Subcutaneous adipose tissue (tissue), 4 donors: ENCODE measurements around the gene C11orf58. TPM values are rescaled to one million over a fixed set of nuclear protein-coding genes. Genes with fewer than 3 reads are reported as not detected.

Experiments
- total RNA-seq, 4 donors: library from RNA; depleted of rRNA; stranded (reverse); fragments of >200 nt; gene quantifications; one replicate each; pipeline ENCODE4 v1.1.0, GENCODE V29; 2016
- TF ChIP-seq, protein P1 (sequence below): fragments of 450-650 bp; IDR thresholded peaks from one replicate; pipeline ENCODE4 v1.5.1; 2016; ENCODE audit warnings: low read depth, mild to moderate bottlenecking, control low read depth, antibody characterized with exemption, moderate library complexity

The C11orf58 gene
- total RNA-seq, 4 donors from 2014 or later: 163 to 202 (median 187) TPM

DNA sequence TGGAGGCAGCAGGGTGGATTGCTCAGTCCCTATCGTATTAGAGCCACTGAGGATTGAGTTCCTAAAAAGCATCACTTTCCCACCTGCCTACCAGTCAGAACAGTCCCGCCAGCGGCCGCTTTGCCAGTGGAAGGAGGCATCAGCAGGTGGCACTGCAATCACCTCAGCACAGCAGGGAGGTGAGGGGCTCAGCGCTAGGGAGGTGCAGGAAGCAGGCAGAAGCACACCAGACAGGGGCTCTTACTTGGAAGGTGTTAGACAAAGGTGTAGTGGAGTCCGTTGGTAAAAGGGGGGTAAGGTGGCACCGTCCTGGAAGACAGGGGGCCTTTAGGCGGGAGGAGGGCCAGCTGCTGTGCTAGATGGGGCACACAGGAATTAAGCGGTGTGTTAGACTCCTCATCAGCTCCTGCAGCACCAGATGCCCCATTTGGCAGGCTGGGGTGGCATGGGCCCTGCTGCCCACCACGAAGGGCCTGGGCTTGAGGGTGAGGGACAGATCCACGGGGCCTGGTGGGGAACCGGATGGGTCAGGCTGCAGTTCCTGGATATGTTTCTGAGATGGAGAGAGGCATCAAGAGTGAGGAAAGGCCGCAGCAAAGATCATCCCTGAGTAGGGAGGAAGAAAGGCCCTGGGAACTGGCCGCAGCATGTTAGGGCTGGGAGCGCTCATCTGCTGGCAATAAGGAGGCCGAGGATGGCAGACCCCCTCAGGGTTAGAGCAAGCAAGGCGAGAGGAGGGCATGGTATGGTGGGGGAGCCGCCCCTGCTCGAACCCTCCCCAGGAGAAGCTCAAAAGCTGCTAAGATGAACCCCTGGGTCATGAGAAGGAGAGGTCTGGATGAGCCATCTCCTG lies 42.5 kb downstream of the C11orf58 start:
- TF ChIP-seq, protein P1, sequence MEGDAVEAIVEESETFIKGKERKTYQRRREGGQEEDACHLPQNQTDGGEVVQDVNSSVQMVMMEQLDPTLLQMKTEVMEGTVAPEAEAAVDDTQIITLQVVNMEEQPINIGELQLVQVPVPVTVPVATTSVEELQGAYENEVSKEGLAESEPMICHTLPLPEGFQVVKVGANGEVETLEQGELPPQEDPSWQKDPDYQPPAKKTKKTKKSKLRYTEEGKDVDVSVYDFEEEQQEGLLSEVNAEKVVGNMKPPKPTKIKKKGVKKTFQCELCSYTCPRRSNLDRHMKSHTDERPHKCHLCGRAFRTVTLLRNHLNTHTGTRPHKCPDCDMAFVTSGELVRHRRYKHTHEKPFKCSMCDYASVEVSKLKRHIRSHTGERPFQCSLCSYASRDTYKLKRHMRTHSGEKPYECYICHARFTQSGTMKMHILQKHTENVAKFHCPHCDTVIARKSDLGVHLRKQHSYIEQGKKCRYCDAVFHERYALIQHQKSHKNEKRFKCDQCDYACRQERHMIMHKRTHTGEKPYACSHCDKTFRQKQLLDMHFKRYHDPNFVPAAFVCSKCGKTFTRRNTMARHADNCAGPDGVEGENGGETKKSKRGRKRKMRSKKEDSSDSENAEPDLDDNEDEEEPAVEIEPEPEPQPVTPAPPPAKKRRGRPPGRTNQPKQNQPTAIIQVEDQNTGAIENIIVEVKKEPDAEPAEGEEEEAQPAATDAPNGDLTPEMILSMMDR: no peak

DNA sequence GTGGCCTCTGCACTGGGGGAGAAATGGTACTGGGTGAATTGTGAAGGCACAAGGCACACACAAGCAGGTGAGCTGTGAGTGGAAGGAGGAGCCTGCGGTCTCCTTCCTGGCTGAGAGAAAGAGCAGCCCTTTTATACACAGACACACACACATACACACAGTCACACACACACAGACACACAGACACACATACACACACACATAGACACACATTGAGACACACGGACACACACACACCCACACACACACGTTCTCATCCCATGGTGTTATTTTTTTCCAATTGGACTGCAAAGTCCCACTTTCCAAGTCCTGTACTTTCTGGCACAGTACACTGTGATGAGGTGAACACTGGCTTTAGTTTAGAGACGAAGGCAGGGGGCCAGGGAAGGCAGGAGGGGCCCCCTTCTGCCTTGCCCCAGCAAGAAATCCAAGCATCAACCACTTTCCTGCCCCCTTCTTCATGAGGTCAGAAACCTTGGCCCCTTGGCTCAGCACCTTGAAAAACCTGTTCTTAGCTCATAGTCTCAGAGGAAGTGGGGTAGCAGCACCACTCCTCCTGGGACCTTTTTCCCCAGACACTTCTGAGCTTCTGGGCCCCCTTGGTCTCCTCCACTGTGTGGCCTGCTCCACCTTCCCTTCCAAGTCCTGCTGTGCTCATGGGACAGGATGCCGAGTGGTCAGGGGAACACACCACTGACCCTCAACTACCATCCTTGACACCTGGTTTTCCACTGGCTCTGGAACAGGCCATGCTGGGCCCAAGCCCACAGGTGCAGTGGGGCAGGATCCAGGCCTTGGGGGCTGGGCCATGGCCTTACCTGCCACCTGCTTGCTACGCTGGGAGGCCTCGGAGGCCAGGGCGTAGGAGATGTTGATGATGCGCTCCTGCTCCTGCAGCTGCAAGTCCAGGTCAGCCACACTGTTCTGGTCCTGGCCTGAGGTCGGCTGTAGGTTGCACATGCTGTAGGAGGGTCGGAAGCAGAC lies 43.8 kb downstream of the C11orf58 start:
- TF ChIP-seq, protein P1: no peak

DNA sequence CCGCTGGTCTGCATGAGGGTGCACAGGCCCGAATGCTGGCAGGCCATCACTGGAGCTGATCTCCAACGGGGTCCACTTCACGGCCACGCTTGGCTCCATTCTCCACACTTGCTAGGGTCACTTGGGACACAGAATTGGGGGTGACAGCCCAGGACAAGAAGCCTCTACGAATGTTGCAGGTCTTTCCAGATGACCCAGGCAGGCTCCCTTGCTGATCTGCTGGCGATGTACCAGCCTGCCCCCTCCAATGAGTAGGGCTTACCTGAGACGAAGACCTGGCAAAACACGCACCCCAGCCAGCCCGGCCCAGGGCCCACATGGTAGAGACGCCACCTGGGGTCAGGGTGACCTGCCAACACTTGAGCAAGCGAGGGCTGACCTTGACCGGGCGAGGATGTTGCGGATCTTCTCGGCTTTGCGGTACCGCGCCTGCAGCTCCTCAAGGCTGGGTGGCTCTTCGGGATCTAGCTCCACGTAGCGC lies 44.9 kb downstream of the C11orf58 start:
- TF ChIP-seq, protein P1: no peak

DNA sequence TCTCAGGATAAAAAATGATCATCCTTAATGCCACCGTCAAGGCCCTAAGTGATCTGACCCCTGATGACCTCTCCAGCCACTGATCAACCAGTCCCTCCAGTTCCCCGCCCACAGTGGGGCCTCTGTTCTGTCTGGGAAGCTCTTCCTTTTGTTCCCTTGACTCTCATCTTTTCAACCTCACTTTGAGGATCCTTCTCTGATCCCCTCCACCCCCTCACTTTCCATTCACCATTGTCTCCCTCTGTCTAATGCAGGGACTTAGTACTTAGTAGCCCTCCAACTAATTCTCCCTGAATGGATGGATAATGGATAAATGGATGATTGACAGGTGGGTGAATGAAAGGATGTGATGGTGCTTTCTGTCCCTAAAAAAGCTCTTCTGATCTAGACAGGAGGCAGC lies 45.6 kb downstream of the C11orf58 start:
- TF ChIP-seq, protein P1: no peak

DNA sequence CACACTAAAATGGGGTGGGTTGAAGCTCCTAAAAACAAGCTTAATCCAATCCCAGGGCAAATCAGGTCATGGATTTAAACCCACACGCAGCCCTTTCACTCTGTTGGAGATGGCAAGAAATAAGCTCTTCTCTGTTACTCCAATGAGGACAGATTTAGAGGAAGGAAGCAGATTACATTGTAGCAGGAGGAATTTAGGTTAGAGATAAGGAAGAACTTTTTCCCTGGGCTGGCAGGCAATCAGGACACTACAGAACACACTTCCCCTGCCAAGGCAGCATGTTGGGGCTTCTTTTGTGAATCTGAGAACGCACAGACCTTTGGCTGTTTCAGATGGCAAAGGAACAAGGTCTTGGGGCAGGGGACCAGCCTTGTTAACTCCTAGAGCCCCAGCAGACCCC lies 46.2 kb downstream of the C11orf58 start:
- TF ChIP-seq, protein P1: no peak

DNA sequence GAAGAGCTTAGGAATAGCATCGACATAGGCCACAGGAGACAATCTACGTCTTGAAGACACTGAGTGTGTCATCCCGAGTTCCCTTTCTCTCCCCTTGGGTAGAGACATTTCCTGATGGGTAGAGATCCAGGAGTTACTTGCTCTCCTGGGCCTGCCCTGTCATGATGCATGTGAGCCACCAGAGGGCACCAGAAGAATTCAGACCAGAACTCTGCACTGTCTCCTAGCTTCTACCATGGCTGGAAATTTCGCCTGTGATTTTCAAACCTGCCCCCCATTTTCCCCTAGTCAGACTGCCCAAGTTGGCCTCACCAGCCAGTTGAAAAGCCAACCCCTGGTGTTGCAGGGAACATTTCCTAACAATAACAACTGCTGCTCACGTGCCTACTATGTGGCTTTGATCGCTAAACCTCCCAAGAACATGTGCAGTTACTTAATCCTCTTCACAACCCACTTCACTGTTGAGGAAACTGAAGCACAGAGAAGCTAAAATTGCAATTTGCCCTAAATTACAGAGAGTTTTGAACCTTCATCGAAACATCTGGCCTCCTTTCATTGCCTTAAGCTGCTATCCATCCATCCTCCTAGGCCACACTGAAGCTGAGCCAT lies 47.2 kb downstream of the C11orf58 start:
- TF ChIP-seq, protein P1: no peak

DNA sequence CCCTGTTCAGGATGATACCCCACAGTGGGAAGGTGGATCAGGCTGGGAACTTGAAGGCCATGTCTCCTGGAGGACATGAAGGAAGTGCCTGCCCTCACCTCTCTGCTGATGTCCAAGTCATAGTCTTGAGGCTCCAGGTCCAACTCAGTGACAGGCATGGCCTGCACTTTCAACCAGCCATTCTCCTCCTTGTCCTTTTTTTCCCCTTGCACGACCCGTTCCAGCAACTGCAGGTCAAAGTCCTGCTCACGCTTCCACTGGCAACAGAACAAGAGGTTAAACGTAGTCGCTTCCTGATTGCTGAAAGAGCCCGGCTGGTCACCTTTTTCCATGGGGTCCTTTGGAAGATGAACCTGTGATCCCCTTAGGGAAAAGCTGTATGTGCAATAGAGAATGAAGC lies 47.7 kb downstream of the C11orf58 start:
- TF ChIP-seq, protein P1: no peak
